Sigmoid colon (tissue), 7 donors: ENCODE data around the gene TMEM63A. TPM values are rescaled to one million over a fixed set of nuclear protein-coding genes. Genes with fewer than 3 reads are reported as not detected.

Experiments used
- DNase-seq: peaks from one replicate; pipeline ENCODE4 v3.0.0-alpha.2; 2019
- H3K27ac ChIP-seq, 4 donors: fragments of 200-600 bp; sonication (generic); one replicate each; pipeline ENCODE4 v1.5.1; 2016 to 2019; ENCODE audit warnings: mild to moderate bottlenecking in 1 of 4
- H3K27me3 ChIP-seq, 3 donors: fragments of 200-600 bp; sonication (generic); one replicate each; pipeline ENCODE4 v1.5.1; 2019; ENCODE audit warnings: mild to moderate bottlenecking in 1 of 3
- H3K36me3 ChIP-seq, 4 donors: fragments of 200-600 bp; sonication (generic); one replicate each; pipeline ENCODE4 v1.5.1; 2016 to 2019
- H3K4me1 ChIP-seq, 4 donors: fragments of 200-600 bp; sonication (generic); one replicate each; pipeline ENCODE4 v1.5.1; 2017 to 2019
- H3K4me3 ChIP-seq, 4 donors: fragments of 200-600 bp; sonication (generic); one replicate each; pipeline ENCODE4 v1.5.1; 2017 to 2019; ENCODE audit warnings: mild to moderate bottlenecking in 2 of 4, moderate library complexity in 1 of 4
- H3K9me3 ChIP-seq, 4 donors: fragments of 200-600 bp in 3 of 4; sonication (generic) in 3 of 4; one replicate each; pipeline versions ENCODE4 v1.5.1 to v1.6.1; 2013 to 2019
- CTCF ChIP-seq, 4 experiments: fragments of 450-650 bp in 3 of 4; fragments of 200-600 bp in 1 of 4; IDR thresholded peaks; one replicate each; pipeline ENCODE4 v1.5.1; 2016 to 2019; ENCODE audit warnings: antibody characterized with exemption in 4 of 4, mild to moderate bottlenecking in 3 of 4, moderate library complexity in 2 of 4
- EP300 ChIP-seq, 4 donors: sonication (generic); formaldehyde crosslinking; IDR thresholded peaks; one replicate each; pipeline ENCODE4 v1.6.1; 2017; ENCODE audit warnings: antibody characterized with exemption in 4 of 4
- POLR2A ChIP-seq, 2 donors: fragments of 450-650 bp; IDR thresholded peaks; one replicate each; pipeline ENCODE4 v1.6.1; 2016; ENCODE audit warnings: antibody characterized with exemption in 2 of 2, mild to moderate bottlenecking in 2 of 2, moderate library complexity in 2 of 2
- POLR2AphosphoS5 ChIP-seq, 4 donors: sonication (generic); formaldehyde crosslinking; IDR thresholded peaks; one replicate each; pipeline ENCODE4 v1.6.1; 2017; ENCODE audit warnings: antibody characterized with exemption in 4 of 4
- WGBS, 2 donors: extraction: QIAGEN DNeasy Blood & Tissue Kit; methylation state at CpG; one replicate each; pipeline ENCODE4 v1.1.7; 2013; 5-methylcytosine and 5-hydroxymethylcytosine counted together
- intact Hi-C: fragments of 100-400 bp; cut with DNase I; formaldehyde crosslinking; loops from one replicate; pipeline ENCODE4 v1.15.1; 2023
- polyA plus RNA-seq, 3 donors: library from polyadenylated mRNA; stranded (reverse); fragments of 200-250 nt; gene quantifications; one replicate each; pipeline ENCODE4 v1.2.3, GENCODE V29; 2013
- total RNA-seq, 4 donors: library from RNA; depleted of rRNA; stranded (reverse); fragments of >200 nt; gene quantifications; one replicate each; pipeline ENCODE4 v1.1.0, GENCODE V29; 2016
- donor health status: healthy with polysubstance abuse.
- donor health status: Bipolar disorder and iron deficiency.
- donor health status: healthy.

TMEM63A gene
- total and polyA plus RNA-seq, 7 donors = 3.0 to 103 (median 35.9) TPM

GRCh38 chr1:225862581-225862950 lies 19.6 kb downstream of the TMEM63A start:
- Histone ChIP-seq H3K4me1 (peaks cover 0 to 21% (median 19%) of the 10 kb centered on the region in 4 donors), H3K9me3 (no peaks in the 10 kb centered on the region), H3K4me3 (no peak overlapping the region), H3K36me3 (peaks cover 19 to 83% (median 30%) of the 10 kb centered on the region in 4 donors), H3K27ac (peak overlapping the region in 3 of 4 donors; percentile 67 to 85 (median 75)), H3K27me3 (no peaks in the 10 kb centered on the region)
- 88 to 93% methylated on average over 13 of the region's 13 CpGs for WGBS, 2 donors
- intact Hi-C loops = no loop called here
- DNase-seq = no peak
- TF ChIP-seq EP300 (IDR thresholded peaks at IDR 0.05) (no peak), POLR2A (IDR thresholded peaks at IDR 0.05) (no peak), POLR2AphosphoS5 (IDR thresholded peaks at IDR 0.05) (no peak), CTCF (IDR thresholded peaks at IDR 0.05) (no peak)

GRCh38 chr1:225861834-225862580 lies 20.2 kb downstream of the TMEM63A start:
- Histone ChIP-seq H3K4me3 (no peak overlapping the region), H3K27ac (peak overlapping the region in 2 of 4 donors; percentile 67 to 75), H3K9me3 (no peaks in the 10 kb centered on the region), H3K36me3 (peaks cover 17 to 83% (median 28%) of the 10 kb centered on the region in 4 donors), H3K27me3 (no peaks in the 10 kb centered on the region), H3K4me1 (peaks cover 0 to 21% (median 19%) of the 10 kb centered on the region in 4 donors)
- no peak for DNase-seq
- TF ChIP-seq CTCF (IDR thresholded peaks at IDR 0.05) (no peak), POLR2A (IDR thresholded peaks at IDR 0.05) (no peak)
- WGBS, 2 donors = 86 to 92% methylated on average over 13 of the region's 13 CpGs
- intact Hi-C loops = no loop called here

GRCh38 chr1:225860876-225861441 lies 21.2 kb downstream of the TMEM63A start:
- no peak for TF ChIP-seq POLR2AphosphoS5 (IDR thresholded peaks at IDR 0.05)
- TF ChIP-seq CTCF (IDR thresholded peaks at IDR 0.05) = no peak
- TF ChIP-seq POLR2A (IDR thresholded peaks at IDR 0.05) = no peak
- TF ChIP-seq EP300 (IDR thresholded peaks at IDR 0.05) = no peak
- Histone ChIP-seq H3K36me3 (peaks cover 12 to 83% (median 31%) of the 10 kb centered on the region in 4 donors), H3K4me1 (peaks cover 0 to 21% (median 19%) of the 10 kb centered on the region in 4 donors), H3K9me3 (no peaks in the 10 kb centered on the region), H3K27ac (no peak overlapping the region), H3K4me3 (no peak overlapping the region), H3K27me3 (no peaks in the 10 kb centered on the region)
- intact Hi-C loops = no loop called here
- 89 to 94% methylated on average over 7 of the region's 7 CpGs for WGBS, 2 donors
- no peak for DNase-seq

GRCh38 chr1:225860107-225860506 lies 22.1 kb downstream of the TMEM63A start:
- no peak for TF ChIP-seq POLR2A (IDR thresholded peaks at IDR 0.05)
- TF ChIP-seq CTCF (IDR thresholded peaks at IDR 0.05) = no peak
- no peak for TF ChIP-seq EP300 (IDR thresholded peaks at IDR 0.05)
- no peak for TF ChIP-seq POLR2AphosphoS5 (IDR thresholded peaks at IDR 0.05)
- intact Hi-C loops = no loop called here
- Histone ChIP-seq H3K9me3 (no peaks in the 10 kb centered on the region), H3K4me3 (no peak overlapping the region), H3K36me3 (peaks cover 12 to 83% (median 31%) of the 10 kb centered on the region in 4 donors), H3K4me1 (peaks cover 0 to 21% (median 19%) of the 10 kb centered on the region in 4 donors), H3K27me3 (no peaks in the 10 kb centered on the region), H3K27ac (no peak overlapping the region)
- no peak for DNase-seq
- WGBS, 2 donors = 88 to 93% methylated on average over 5 of the region's 5 CpGs
